GM18873 (cell line): Measurements from ENCODE around the gene CLPTM1L.

Experiments
- ATAC-seq: cut with Tn5 transposase; IDR thresholded peaks from one replicate; pipeline ENCODE4 v1.9.1; 2021; ENCODE audit warnings: mild to moderate bottlenecking, moderate library complexity, moderate number of reproducible peaks; ENCODE audit not compliant: unreplicated experiment, low FRiP score

Gene CLPTM1L

DNA sequence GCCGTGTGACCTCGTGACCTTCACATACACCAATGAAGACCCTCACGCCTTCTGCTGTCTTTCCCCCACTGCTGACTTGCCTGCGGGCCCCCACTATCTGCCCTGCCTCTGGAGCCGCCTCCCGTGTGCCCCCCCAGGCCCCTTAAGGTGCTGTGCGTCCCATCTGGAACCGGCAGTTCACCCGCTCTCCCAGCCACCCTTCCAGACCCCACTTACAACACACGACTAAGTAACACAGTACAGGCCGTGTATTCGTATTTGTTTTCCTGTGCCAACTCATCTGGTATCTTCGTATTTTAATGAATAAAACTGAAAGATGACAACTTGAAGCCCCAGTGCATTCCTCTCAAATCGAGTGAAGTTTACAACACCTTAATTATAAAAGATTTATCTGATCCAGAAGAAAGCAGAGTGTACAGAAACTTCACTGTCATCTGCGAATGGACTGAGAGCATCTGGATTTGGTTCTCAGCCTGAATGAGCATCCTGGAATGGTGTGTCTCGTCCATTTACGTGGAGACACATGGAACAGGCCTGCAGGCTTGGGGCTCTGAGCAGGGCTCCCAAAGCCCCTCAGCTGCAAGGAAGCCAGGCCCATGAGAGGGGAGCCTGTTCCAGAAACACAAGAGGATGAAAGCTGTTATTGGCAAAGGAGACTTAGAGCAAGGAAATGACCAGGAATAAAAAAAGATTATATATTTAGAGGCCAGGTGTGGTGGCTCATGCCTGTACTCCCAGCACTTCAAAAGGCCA lies 28.1 kb downstream of the CLPTM1L start:
- no peak for ATAC-seq

DNA sequence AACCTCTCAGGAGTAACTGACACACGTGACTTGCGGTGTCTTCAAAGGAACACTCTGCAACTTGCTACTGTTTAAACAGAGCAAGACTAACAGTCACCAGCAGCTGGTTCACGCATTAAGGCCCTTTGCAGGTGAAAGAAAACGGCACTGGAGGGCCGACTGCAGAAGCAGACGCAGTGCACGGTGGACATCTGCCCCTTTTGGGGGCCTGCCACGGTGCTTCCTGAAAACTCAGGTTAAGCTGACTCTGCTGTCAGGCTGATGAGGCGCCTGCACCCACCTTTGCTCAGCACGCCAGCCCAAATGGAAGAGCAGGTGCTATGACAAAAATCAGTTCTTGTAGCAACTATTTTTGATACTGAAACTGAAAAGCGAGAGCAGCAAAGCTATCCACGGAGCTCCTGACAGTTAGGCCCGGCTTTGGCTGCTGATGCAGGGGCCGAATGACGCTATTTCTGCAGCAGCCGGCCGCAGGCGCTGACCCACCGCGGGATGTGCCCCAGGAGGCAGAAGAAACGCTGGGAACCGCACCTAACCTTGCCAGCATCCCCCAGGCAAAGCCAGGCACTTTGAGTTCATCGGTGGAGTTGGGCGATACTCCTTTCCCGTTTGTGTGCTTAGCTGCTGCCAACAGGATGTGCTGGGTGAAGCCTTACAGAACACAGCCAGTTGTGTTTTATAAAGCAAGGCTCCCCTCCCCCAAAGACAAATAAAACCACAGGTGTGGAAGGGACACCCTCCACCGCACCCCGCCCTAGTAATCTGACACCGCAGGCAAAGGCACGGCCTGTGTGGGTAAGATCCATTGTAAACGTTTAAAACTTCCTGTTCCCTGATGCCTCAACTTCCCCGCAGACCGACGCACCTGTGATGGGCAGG lies 29.0 kb downstream of the CLPTM1L start:
- peak; percentile 39 for ATAC-seq

DNA sequence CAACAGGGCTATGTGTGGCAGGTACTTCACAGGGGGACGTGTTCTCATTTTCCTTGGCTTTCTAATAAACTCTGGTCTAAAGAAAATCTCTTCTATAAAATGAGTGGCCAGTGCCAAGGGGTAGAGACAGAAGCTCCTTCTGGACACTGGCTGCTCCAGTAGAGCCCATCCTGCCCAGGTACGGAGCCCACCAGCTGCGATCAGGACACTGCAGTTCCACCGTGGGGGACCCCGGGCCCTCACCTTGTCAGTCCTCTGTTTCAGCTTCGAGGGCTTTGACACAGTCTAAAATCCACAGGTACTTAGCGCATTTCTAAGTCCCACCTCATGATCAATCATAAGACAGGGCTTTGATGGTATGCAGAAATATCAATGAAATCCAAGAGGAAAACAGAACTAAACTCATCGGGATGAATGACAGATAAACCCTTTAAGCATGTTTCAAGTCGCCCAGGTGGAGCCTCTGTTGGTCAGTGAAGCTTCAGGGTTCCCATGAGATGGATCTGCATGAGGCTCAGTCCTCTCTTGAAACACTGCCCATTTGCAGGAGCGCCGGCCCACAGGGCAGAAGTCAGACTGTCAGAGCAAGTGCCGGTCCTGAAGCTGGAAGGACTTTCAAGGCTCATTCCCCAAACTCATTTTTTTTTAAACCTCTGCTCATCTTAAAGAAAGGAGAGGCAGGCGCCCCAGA lies 29.7 kb downstream of the CLPTM1L start:
- no peak for ATAC-seq

DNA sequence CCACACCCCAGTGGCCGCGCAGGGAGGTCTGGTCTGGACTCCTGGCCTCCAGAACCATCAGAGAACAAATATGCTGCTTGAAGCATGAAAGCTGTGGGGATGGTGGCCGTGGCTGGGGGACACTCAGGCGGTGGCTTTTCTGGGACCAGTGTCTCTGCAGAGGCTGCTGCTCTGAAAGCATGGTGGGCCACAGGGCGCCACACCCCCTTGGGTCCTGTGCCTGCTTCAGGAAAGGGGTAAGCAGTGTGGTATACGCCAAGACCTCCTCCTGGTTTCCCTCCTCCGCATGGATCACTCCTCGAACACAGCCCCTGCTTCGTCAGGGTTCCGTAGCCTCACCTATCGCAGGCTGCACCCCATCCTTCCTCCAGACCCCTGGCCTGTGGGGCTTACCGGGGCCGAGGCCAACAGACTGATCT lies 30.3 kb downstream of the CLPTM1L start:
- ATAC-seq: no peak

DNA sequence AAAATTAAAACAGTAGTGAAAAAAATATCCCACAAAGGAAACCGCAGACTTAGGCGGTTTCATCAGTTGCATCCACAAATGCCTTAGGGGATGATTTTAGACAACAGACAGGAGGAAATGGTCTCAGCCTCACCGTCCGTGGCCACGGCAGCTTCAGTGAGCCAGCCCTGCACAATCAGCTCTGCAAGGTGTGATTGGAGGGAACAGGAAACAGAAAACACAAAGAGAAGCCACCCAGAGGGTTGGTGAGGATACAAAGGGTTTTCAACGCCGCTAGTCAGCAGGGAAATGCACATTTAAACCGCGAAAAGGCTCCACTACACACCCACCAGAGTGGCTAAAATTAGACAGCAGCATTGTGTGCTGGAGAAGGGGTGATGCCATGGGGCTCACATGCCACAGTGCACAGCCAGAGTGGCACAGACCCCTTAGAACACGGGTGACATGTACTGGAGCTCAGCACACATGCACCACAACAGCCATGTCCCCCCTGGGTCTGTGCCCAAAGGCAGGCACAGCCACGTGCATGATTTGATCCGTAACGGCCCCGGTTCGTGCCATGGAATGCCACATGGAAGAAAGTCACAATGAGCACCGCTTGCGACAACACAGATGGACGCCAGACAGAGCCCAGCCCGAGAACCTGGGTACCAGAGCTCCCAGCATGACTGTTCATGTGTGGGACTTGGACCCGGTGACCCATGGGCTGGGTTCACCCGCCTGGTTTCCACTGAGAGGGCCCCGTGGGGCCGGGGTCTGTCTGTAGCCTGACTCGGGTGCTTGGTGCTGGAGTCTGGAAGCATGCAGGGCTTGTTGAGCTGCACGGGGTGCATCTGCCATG lies 31.7 kb downstream of the CLPTM1L start:
- ATAC-seq: peak; percentile 74

DNA sequence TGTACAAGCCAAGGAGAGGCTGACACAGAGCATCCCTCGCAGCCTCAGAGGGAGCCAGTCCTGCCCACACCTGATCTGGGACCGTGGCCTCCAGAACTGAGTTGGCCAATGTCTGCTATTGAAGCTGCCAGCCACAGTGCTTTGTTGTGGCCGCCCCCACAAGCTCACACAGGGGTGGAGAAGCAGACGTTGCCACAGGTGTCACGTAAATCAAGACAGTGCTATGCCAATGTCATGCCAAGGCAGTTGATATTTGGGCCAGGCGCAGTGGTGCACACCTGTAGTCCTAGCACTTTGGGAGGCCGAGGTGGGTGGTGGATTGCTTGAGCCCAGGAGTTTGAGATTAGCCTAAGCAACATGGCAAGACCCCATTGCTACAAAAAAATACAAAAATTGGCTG lies 32.7 kb downstream of the CLPTM1L start:
- ATAC-seq: no peak

DNA sequence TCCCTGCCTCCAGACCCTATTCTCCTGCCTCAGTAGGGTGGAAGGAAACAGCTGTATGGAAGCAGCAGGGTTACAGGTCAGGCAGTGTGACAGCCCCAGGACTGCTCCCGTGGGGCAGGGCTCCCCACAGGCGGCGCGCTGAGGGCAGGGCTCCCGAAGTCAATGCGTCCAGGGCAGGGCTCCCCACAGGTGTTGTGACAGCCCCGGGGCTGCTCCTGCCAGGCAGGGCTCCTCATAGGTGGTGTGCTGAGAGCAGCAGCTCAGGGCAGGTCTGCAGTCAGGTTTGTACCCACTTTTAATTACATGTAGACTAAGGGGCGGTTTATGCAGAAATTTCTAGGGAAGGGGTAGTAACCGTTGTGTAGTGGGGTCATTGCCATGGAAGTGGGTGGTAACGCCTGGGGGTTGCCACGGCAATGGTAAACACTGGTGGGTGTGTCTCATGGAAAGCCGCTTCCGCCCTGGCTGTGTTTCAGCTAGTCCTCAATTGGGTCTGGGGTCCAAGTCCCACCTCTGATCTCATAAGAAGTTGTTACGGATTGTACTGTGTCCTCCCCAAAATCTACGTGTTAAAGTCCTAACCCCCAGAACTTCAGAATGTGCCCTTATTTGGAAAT lies 33.4 kb downstream of the CLPTM1L start:
- no peak for ATAC-seq

DNA sequence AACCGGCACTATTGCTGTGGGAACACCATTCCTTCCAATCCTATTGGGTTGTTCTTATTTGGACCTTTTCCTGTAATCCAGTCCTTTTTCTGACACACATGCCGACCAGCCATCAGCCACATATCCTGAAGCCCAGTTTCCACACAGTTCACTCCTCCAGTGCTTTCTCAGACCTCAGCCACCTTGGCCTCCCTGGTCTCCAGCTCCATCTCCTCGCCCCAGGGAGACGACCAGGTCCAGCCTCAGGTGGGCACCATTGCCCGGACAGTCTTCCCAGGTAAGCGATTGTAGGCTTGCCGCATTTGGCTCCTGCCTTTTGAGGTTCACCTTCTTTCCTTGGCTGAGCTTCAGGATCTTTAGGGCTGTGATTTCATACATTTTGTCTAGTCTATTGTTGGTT lies 34.8 kb downstream of the CLPTM1L start:
- no peak for ATAC-seq

DNA sequence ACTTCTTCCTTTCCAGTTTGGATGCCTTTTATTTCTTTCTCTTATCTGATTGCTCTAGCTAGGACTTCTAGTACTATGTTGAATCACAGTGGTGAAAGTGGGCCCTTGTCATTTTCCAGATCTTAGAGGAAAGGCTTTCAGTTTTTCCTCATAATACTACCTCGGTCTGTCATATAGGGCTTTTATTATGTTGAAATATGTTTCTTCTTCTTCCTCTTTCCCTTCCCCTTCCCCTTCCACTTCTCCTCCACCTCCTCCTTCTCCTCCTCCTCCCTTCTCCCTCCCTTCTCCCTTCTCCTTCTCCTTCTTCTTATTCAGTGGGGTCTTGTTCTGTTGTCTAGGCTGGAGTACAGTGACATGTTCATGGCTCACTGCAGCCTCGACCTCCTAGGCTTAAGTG lies 40.9 kb downstream of the CLPTM1L start:
- no peak for ATAC-seq

DNA sequence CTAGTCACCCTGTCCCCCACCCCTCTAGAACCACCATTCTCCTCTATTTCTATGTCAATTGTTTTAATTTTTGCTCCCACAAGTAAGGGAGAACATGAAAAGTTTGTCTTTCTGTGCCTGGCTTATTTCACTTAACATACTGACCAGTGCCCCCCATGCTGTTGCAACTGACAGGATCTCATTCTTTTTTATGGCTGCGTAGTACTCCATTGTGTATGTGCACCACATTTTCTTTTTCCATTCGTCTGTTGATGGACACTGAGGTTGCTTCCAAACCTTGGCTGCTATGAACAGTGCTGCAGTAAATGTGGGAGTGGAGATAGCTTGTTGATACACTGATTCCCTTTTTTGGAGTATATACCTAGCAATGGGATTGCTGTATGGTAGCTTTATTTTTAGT lies 42.6 kb downstream of the CLPTM1L start:
- ATAC-seq: no peak

DNA sequence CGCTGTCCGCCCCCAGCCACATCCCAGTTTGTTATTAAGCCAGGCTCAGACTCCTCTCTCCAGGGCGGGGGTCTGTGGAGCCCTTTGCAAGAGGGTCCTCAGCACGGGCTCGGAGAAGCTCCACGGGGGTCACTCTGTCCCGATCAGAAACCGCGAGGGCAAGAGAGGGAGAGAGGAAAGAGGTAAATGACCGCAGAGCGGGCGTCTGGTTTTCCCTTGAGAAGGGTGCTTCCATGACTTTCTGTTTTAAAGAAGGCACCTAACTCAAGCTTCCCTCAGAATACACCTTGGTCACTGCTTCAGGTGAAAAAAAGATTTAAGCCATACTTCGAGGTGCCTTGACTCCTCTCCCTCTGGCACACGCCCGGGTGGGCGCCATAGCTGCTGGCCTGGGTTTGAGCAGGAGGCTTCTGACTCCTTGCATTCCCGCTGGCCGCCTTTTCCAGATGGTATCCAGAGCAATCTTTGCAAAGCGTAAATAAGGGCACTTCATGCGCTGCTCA lies 44.3 kb downstream of the CLPTM1L start:
- ATAC-seq: no peak

DNA sequence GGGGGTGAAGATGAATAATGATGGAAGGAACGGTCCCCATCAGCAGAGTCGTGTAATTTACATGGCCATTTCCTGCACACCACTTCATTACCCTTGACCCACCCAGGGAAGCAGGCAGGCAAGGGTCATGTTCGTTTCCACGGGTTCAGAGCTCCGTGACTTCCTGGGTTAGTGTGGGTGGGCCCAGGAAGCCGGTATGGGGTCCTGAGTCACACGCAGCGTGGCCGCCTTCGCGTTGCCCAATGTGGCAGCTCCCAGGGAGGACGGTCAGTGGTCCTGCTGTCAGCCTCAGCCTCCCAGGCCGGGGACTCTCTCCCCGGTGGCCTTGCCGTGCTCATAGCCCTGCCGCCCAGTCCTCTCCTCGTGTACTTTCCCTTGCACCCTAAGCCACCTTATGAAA lies 44.9 kb downstream of the CLPTM1L start:
- ATAC-seq: no peak

DNA sequence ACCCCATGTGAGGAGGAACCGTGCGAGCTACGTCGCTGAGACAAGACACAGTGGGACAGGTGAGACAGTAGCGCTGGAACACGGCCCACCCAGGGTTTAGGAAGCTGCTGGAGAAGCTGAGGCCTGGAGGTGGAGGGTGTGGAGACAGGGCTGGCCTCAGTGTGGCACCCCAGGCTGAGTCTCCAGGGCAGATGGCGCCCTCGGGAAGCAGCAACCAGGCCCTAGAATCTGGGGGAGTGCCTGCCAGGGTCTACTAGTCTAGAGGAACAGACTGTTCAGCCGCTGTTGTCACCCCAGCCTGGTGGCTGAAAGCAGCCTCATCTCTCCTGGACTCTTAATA lies 45.4 kb downstream of the CLPTM1L start:
- no peak for ATAC-seq

DNA sequence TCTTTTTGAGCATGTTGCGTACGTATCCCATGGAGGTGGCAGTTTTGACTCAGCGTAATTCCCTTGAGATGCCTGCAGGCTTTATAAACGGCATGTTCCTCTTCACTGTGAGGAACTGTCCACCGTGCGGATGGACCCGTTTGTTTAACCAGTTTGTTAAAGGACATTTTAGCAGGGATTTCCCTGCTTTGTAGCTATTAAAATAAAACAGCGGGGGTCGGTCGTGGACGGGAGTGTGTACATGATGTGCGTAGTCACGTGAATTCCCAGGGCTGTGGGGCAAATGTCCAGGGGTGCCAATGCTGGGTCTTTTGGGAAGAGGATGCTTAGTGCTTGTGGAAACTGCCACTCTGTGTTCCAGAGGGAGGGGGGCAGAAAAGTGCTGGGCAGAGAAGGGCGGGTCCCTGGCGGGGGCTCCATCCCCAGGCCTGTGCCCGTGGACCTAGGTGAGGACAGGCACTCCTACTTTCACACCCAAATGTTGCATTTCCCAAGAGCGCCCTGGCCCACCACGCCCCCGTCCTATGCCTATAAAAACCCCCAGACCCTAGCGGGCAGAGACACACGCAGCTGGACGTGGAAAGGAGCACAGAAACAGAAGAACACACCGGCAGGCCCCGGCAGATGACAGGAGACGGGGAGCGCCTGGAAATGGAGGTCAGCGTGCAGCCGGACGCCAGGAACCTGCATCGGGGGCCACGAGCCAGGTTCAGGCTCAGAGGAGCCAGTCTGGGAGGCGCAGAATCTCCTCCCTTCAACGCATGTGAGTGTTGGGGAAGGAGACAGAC lies 46.0 kb downstream of the CLPTM1L start:
- no peak for ATAC-seq

DNA sequence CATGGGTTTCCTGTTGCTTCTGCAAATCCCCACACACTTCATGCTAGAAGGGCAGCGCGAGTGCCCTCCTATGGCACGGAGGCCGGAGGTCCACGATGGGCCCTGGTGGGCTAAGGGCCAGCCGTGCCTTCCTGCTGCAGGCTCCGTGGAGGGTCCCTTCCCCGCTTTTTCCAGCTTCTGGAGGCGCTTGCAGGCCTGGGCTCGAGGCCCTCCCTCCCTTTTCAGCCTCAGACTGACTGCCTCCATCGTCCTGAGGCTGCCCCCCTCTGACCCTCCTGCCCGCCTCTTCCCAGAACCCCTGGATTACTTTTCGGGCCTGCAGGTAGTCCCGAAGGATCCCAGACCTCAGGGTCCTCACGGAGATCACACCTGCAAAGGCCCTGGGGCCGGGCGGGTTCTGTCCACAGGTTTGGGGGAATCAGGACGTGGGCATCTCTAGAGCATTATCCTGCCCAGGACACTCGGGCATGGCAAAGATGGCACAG lies 46.8 kb downstream of the CLPTM1L start:
- ATAC-seq: no peak

DNA sequence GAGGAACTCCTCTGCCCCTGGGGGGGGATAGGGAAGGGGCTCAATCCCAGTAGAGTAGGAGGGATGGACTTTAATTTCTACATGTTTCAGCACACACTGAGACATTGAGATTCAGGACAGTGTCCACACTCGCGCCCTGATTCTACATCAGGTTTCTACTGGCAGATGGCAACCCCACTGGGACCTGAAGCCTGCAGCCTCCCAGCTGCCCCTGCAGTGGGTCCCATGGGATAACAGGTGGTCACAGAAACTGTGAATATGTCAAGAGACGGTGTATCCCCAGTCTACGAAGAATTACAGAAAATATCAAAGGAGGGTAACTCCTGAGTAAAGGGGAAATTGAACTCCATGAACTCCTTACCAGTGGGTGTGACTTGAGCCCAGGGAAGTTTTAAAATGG lies 47.7 kb downstream of the CLPTM1L start:
- ATAC-seq: no peak

DNA sequence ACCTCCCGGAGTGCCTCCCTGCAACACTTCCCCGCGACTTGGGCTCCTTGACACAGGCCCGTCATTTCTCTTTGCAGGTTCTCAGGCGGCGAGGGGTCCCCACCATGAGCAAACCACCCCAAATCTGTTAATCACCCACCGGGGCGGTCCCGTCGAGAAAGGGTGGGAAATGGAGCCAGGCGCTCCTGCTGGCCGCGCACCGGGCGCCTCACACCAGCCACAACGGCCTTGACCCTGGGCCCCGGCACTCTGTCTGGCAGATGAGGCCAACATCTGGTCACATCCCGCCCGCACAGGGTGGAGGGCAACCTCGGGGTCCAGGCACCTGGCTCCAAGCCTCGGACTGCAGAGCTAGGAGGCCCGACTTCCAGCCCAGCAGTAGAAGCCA lies 49.3 kb downstream of the CLPTM1L start:
- no peak for ATAC-seq

DNA sequence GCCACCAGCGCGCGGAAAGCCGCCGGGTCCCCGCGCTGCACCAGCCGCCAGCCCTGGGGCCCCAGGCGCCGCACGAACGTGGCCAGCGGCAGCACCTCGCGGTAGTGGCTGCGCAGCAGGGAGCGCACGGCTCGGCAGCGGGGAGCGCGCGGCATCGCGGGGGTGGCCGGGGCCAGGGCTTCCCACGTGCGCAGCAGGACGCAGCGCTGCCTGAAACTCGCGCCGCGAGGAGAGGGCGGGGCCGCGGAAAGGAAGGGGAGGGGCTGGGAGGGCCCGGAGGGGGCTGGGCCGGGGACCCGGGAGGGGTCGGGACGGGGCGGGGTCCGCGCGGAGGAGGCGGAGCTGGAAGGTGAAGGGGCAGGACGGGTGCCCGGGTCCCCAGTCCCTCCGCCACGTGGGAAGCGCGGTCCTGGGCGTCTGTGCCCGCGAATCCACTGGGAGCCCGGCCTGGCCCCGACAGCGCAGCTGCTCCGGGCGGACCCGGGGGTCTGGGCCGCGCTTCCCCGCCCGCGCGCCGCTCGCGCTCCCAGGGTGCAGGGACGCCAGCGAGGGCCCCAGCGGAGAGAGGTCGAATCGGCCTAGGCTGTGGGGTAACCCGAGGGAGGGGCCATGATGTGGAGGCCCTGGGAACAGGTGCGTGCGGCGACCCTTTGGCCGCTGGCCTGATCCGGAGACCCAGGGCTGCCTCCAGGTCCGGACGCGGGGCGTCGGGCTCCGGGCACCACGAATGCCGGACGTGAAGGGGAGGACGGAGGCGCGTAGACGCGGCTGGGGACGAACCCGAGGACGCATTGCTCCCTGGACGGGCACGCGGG lies 49.9 kb downstream of the CLPTM1L start, which contains the start of gene TERT:
Gene TERT, minus strand, starts transcription at position 234 of the 815 bp plus-strand sequence. Its CDS starts 79 bp downstream, at position 155.
- ATAC-seq: no peak
